Natural killer cell (primary cell): Measurements from ENCODE around the gene SLC15A1. TPM values are rescaled to one million over a fixed set of nuclear protein-coding genes. Genes with fewer than 3 reads are reported as not detected.

ENCODE experiments used
- ATAC-seq, 3 donors: fragments of 150-1000 bp in 2 of 3; fragments of 200-7000 bp in 1 of 3; cut with Tn5 transposase; 1 replicate in 1 of 3; 2 replicates in 2 of 3; pipeline ENCODE4 v1.10.0; 2021; ENCODE audit warnings: mild to moderate bottlenecking in 2 of 3, moderate library complexity in 2 of 3
- DNase-seq, 2 donors: peaks; one replicate each; pipeline versions ENCODE4 v3.0.0 to v3.0.0-alpha.2; 2013 to 2021; ENCODE audit warnings: mixed read lengths in 1 of 2
- H3K27ac ChIP-seq: one replicate; pipeline ENCODE4 v1.5.1; 2013; ENCODE audit warnings: mild to moderate bottlenecking, low read length
- H3K27me3 ChIP-seq: one replicate; pipeline ENCODE4 v1.6.1; 2013; ENCODE audit warnings: low read length; ENCODE audit not compliant: control insufficient read depth, insufficient read depth
- H3K36me3 ChIP-seq: one replicate; pipeline ENCODE4 v1.6.1; 2013; ENCODE audit warnings: low read length; ENCODE audit not compliant: control insufficient read depth, insufficient read depth
- H3K4me1 ChIP-seq: one replicate; pipeline ENCODE4 v1.6.1; 2013; ENCODE audit warnings: low read length; ENCODE audit not compliant: control insufficient read depth, insufficient read depth
- H3K4me3 ChIP-seq: one replicate; pipeline ENCODE4 v1.5.1; 2013; ENCODE audit warnings: low read length
- H3K9me3 ChIP-seq: one replicate; pipeline ENCODE4 v1.6.1; 2013; ENCODE audit warnings: low read length; ENCODE audit not compliant: control insufficient read depth, insufficient read depth
- H3K27ac Mint-ChIP-seq, 2 donors: one replicate each; pipeline ENCODE4 v1.8.0; 2022; ENCODE audit warnings: mild to moderate bottlenecking in 2 of 2, mixed read lengths in 2 of 2, moderate library complexity in 1 of 2
- H3K27me3 Mint-ChIP-seq, 2 donors: one replicate each; pipeline ENCODE4 v1.8.0; 2022; ENCODE audit warnings: low read depth in 2 of 2, mixed read lengths in 2 of 2
- H3K36me3 Mint-ChIP-seq: one replicate; pipeline ENCODE4 v1.8.0; 2022; ENCODE audit warnings: mixed read lengths
- H3K4me1 Mint-ChIP-seq, 2 donors: one replicate each; pipeline ENCODE4 v1.8.0; 2022; ENCODE audit warnings: mixed read lengths in 2 of 2
- H3K4me3 Mint-ChIP-seq: one replicate; pipeline ENCODE4 v1.8.0; 2022; ENCODE audit warnings: mild to moderate bottlenecking, moderate library complexity, mixed read lengths
- H3K9me3 Mint-ChIP-seq, 2 donors: one replicate each; pipeline ENCODE4 v1.8.0; 2022; ENCODE audit warnings: mixed read lengths in 2 of 2
- WGBS: methylation state at CpG from one replicate; pipeline ENCODE4 v1.1.7; 2013; ENCODE audit warnings: missing lambda C conversion rate; ENCODE audit not compliant: insufficient coverage; 5-methylcytosine and 5-hydroxymethylcytosine counted together
- intact Hi-C: fragments of 100-400 bp; cut with micrococcal nuclease; formaldehyde crosslinking; loops from one replicate; pipeline ENCODE4 v1.14.2; 2022
- total RNA-seq, 4 donors: library from RNA; stranded (reverse); fragments of 120-200 nt in 1 of 4; gene quantifications; one replicate each; pipeline versions ENCODE4 v1.2.3 to v1.2.4, GENCODE V29; 2013 to 2022
- TF ChIP-seq, protein P1 (sequence below): fragments of 200-600 bp; IDR thresholded peaks from one replicate; pipeline ENCODE4 v1.8.0; 2022; ENCODE audit warnings: antibody characterized with exemption

SLC15A1 gene
- total RNA-seq, 3 donors from 2014 or later (not counting 1 experiment from before 2014, with no cell fraction given): not detected

GRCh38 chr13:98657506-98658085 lies 94.9 kb downstream of the SLC15A1 start:
- no peak overlapping the region for H3K4me3 Mint-ChIP-seq
- WGBS: 79% methylated on average over 7 of the region's 8 CpGs

DNA sequence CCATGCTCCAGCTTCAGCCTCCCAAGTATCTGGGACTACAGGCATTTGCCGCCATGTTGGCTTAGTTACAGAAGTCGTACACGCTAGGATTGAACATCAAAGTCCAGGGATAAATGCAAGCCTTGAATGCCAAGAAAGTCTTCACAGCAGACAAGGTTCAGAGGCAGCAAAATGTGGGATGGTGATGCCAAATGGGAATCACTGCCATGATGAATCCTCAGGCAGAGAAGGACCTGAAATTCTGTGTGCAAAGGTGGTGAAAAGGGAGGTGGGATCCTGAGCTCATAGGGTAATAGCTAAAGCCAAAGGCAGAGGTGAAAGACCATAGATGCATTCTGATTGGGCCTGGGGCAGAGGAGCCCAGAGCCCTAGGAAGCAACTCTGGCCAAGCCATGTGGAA lies 96.2 kb downstream of the SLC15A1 start:
- H3K27ac Mint-ChIP-seq: no peak overlapping the region
- H3K4me1 Mint-ChIP-seq: peaks cover 0 to 5% of the 10 kb centered on the region in 2 donors
- no peak for ATAC-seq
- H3K27me3 ChIP-seq: no peaks in the 10 kb centered on the region
- DNase-seq: no peak
- H3K36me3 Mint-ChIP-seq: no peaks in the 10 kb centered on the region
- no peaks in the 10 kb centered on the region for H3K9me3 ChIP-seq
- no peaks in the 10 kb centered on the region for H3K4me1 ChIP-seq
- peaks cover 0 to 7% of the 10 kb centered on the region in 2 donors for H3K27me3 Mint-ChIP-seq
- intact Hi-C loops: no loop called here
- TF ChIP-seq, protein P1, sequence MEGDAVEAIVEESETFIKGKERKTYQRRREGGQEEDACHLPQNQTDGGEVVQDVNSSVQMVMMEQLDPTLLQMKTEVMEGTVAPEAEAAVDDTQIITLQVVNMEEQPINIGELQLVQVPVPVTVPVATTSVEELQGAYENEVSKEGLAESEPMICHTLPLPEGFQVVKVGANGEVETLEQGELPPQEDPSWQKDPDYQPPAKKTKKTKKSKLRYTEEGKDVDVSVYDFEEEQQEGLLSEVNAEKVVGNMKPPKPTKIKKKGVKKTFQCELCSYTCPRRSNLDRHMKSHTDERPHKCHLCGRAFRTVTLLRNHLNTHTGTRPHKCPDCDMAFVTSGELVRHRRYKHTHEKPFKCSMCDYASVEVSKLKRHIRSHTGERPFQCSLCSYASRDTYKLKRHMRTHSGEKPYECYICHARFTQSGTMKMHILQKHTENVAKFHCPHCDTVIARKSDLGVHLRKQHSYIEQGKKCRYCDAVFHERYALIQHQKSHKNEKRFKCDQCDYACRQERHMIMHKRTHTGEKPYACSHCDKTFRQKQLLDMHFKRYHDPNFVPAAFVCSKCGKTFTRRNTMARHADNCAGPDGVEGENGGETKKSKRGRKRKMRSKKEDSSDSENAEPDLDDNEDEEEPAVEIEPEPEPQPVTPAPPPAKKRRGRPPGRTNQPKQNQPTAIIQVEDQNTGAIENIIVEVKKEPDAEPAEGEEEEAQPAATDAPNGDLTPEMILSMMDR: no peak
- no peak overlapping the region for H3K4me3 ChIP-seq
- WGBS: 92% methylated on average over 3 of the region's 3 CpGs
- H3K9me3 Mint-ChIP-seq: no peaks in the 10 kb centered on the region
- no peaks in the 10 kb centered on the region for H3K36me3 ChIP-seq
- H3K4me3 Mint-ChIP-seq: no peak overlapping the region
- no peak overlapping the region for H3K27ac ChIP-seq

More at GRCh38 chr13:98657506-98658085, 94.9 kb downstream of the SLC15A1 start:
- H3K9me3 Mint-ChIP-seq: no peaks in the 10 kb centered on the region
- H3K4me1 Mint-ChIP-seq: peaks cover 0 to 5% of the 10 kb centered on the region in 2 donors
- Histone ChIP-seq H3K4me1 (no peaks in the 10 kb centered on the region), H3K27me3 (no peaks in the 10 kb centered on the region), H3K4me3 (no peak overlapping the region), H3K9me3 (no peaks in the 10 kb centered on the region), H3K36me3 (no peaks in the 10 kb centered on the region), H3K27ac (no peak overlapping the region)
- ATAC-seq (no peak), DNase-seq (no peak)
- intact Hi-C loops: no loop called here
- H3K27me3 Mint-ChIP-seq: peaks cover 0 to 12% of the 10 kb centered on the region in 2 donors
- TF ChIP-seq, protein P1: no peak
- H3K36me3 Mint-ChIP-seq: no peaks in the 10 kb centered on the region
- no peak overlapping the region for H3K27ac Mint-ChIP-seq

DNA sequence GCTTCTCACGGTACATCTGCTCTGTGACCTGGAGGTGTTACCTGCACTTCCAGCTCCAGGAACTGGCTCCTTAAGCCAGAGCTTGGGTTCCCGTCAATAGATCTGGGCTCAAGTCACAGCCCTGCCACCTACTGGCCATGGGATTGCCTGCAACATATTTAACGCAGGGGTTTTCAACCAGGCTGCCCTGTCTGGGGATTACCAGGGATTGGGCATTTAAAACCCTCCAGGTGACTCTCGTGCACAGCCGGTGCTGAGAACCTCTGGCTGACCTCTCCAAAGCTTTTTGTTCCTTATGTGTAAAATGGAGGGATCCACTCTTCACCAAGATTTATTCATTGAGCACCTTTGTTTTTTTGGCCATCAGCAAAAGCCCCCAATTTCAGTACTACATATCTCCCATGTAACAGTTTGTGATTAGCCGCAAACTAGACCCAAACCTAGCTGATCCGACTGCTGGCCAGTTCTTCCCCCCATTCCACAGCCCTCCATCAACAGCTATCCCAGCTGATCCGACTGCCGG lies 98.9 kb downstream of the SLC15A1 start:
- H3K4me1 ChIP-seq: no peaks in the 10 kb centered on the region
- no peaks in the 10 kb centered on the region for H3K27me3 ChIP-seq
- H3K9me3 Mint-ChIP-seq: no peaks in the 10 kb centered on the region
- H3K4me1 Mint-ChIP-seq: peaks cover 0 to 5% of the 10 kb centered on the region in 2 donors
- no peak overlapping the region for H3K27ac Mint-ChIP-seq
- H3K27me3 Mint-ChIP-seq: peaks cover 0 to 11% of the 10 kb centered on the region in 2 donors
- no peak overlapping the region for H3K4me3 Mint-ChIP-seq
- no peak overlapping the region for H3K27ac ChIP-seq
- DNase-seq (peak; percentile 47 to 85), ATAC-seq (peak; percentile 81 to 94 (median 91))
- H3K9me3 ChIP-seq: no peaks in the 10 kb centered on the region
- no peaks in the 10 kb centered on the region for H3K36me3 Mint-ChIP-seq
- H3K4me3 ChIP-seq: no peak overlapping the region
- intact Hi-C loops: loop anchor here (1.0 kb wide), 1 partner anchor 208 kb away; no protein-coding TSS in a partner anchor
- WGBS: 37% methylated on average over 9 of the region's 9 CpGs
- TF ChIP-seq, protein P1: peak; percentile 76
- no peaks in the 10 kb centered on the region for H3K36me3 ChIP-seq
